RWPE2 (cell line): ENCODE data around the gene FSTL1.

ENCODE experiments used
- ATAC-seq: fragments of 200-7000 bp; cut with Tn5 transposase; 3 replicates; pipeline ENCODE4 v1.9.1; 2021; ENCODE audit warnings: low read depth
- DNase-seq: peaks from one replicate; pipeline ENCODE4 v3.0.0-alpha.2; 2020; ENCODE audit warnings: low spot score
- H3K27ac ChIP-seq: fragments of 450-650 bp; 2 replicates; pipeline ENCODE4 v1.5.1; 2017; ENCODE audit warnings: mild to moderate bottlenecking; ENCODE audit not compliant: poor library complexity, severe bottlenecking
- H3K27me3 ChIP-seq: fragments of 250-450 bp; sonication (Bioruptor Pico); 2 replicates; pipeline ENCODE4 v1.5.1; 2021; ENCODE audit warnings: mild to moderate bottlenecking, moderate library complexity; ENCODE audit not compliant: insufficient read depth, poor library complexity, severe bottlenecking
- H3K36me3 ChIP-seq: fragments of 250-450 bp; sonication (Bioruptor Pico); 2 replicates; pipeline ENCODE4 v1.5.1; 2020; ENCODE audit warnings: low read depth, mild to moderate bottlenecking, moderate library complexity
- H3K4me1 ChIP-seq: fragments of 250-450 bp; sonication (Bioruptor Pico); 2 replicates; pipeline ENCODE4 v1.5.1; 2021; ENCODE audit warnings: mild to moderate bottlenecking, moderate library complexity; ENCODE audit not compliant: insufficient read depth, poor library complexity, severe bottlenecking
- H3K4me3 ChIP-seq: fragments of 250-450 bp; sonication (Bioruptor Pico); 2 replicates; pipeline ENCODE4 v1.5.1; 2021; ENCODE audit warnings: mild to moderate bottlenecking, moderate library complexity; ENCODE audit not compliant: severe bottlenecking
- H3K9me3 ChIP-seq: fragments of 250-450 bp; sonication (Bioruptor Pico); 2 replicates; pipeline ENCODE4 v1.5.1; 2021; ENCODE audit warnings: mild to moderate bottlenecking, moderate library complexity; ENCODE audit not compliant: severe bottlenecking
- CTCF ChIP-seq: fragments of 450-650 bp; IDR thresholded peaks from one replicate; pipeline ENCODE4 v1.5.1; 2017; ENCODE audit warnings: mild to moderate bottlenecking, moderate library complexity; ENCODE audit not compliant: poor library complexity, severe bottlenecking

Gene FSTL1

GRCh38 chr3:120410541-120410940 is 40.3 kb downstream of the FSTL1 start:
- no peaks in the 10 kb centered on the region for H3K4me1 ChIP-seq
- no peaks in the 10 kb centered on the region for H3K27me3 ChIP-seq
- peaks cover 70% of the 10 kb centered on the region for H3K36me3 ChIP-seq
- H3K27ac ChIP-seq, result no peak overlapping the region
- H3K4me3 ChIP-seq, result no peak overlapping the region
- no peak for ATAC-seq
- DNase-seq, result no peak
- H3K9me3 ChIP-seq, result no peaks in the 10 kb centered on the region
- TF ChIP-seq CTCF, result no peak

- DNase-seq, result no peak
- no peak for TF ChIP-seq CTCF
- H3K9me3 ChIP-seq, result no peaks in the 10 kb centered on the region
- H3K4me3 ChIP-seq, result no peak overlapping the region
- ATAC-seq, result no peak
- no peaks in the 10 kb centered on the region for H3K27me3 ChIP-seq
- H3K4me1 ChIP-seq, result no peaks in the 10 kb centered on the region
- H3K27ac ChIP-seq, result no peak overlapping the region
- H3K36me3 ChIP-seq, result peaks cover 69% of the 10 kb centered on the region
Observed at GRCh38 chr3:120410116-120410515, 40.7 kb downstream of the FSTL1 start.

- DNase-seq, result no peak
- no peak overlapping the region for H3K27ac ChIP-seq
- ATAC-seq, result no peak
Observed at GRCh38 chr3:120407508-120408287, 43.1 kb downstream of the FSTL1 start.

GRCh38 chr3:120404876-120405275 is 45.9 kb downstream of the FSTL1 start:
- Histone ChIP-seq H3K4me3 (no peak overlapping the region), H3K9me3 (no peaks in the 10 kb centered on the region), H3K27me3 (no peaks in the 10 kb centered on the region), H3K4me1 (no peaks in the 10 kb centered on the region), H3K36me3 (peaks cover 85% of the 10 kb centered on the region), H3K27ac (no peak overlapping the region)
- TF ChIP-seq CTCF, result no peak
- DNase-seq, result no peak
- no peak; the same call in 2 of the 3 replicates for ATAC-seq

More at GRCh38 chr3:120407508-120408287, 43.1 kb downstream of the FSTL1 start:
- Histone ChIP-seq H3K4me3 (no peak overlapping the region), H3K9me3 (no peaks in the 10 kb centered on the region), H3K27me3 (no peaks in the 10 kb centered on the region), H3K36me3 (peaks cover 81% of the 10 kb centered on the region), H3K4me1 (no peaks in the 10 kb centered on the region)
- TF ChIP-seq CTCF, result no peak

- DNase-seq (no peak), ATAC-seq (no peak)
- H3K27ac ChIP-seq, result no peak overlapping the region
- peaks cover 86% of the 10 kb centered on the region for H3K36me3 ChIP-seq
- H3K27me3 ChIP-seq, result no peaks in the 10 kb centered on the region
- H3K9me3 ChIP-seq, result no peaks in the 10 kb centered on the region
- no peaks in the 10 kb centered on the region for H3K4me1 ChIP-seq
- H3K4me3 ChIP-seq, result no peak overlapping the region
- TF ChIP-seq CTCF, result no peak
Observed at GRCh38 chr3:120402257-120402656, 48.5 kb downstream of the FSTL1 start.
